Peyer's patch (tissue), 4 donors: ENCODE data around the gene NDUFA13. TPM values are rescaled to one million over a fixed set of nuclear protein-coding genes. Genes with fewer than 3 reads are reported as not detected.
"Not testable (repeated sequence)": the region's sequence is repeated elsewhere in the genome, so short reads cannot be mapped to it uniquely, and the experiment has no call there.

Experiments
- DNase-seq, 3 donors: peaks; one replicate each; pipeline ENCODE4 v3.0.0-alpha.2; 2017 to 2019
- H3K27ac ChIP-seq, 4 donors: fragments of 200-600 bp; sonication (generic); one replicate each; pipeline ENCODE4 v1.5.1; 2016 to 2019
- H3K27me3 ChIP-seq, 2 donors: fragments of 200-600 bp; sonication (generic); one replicate each; pipeline ENCODE4 v1.5.1; 2019
- H3K36me3 ChIP-seq, 3 donors: fragments of 200-600 bp; sonication (generic); one replicate each; pipeline ENCODE4 v1.5.1; 2016 to 2019
- H3K4me1 ChIP-seq, 4 donors: fragments of 200-600 bp; sonication (generic); one replicate each; pipeline ENCODE4 v1.5.1; 2016 to 2019
- H3K4me3 ChIP-seq, 4 donors: fragments of 200-600 bp; sonication (generic); 1 replicate in 3 of 4; 2 replicates in 1 of 4; pipeline ENCODE4 v1.5.1; 2016 to 2019; ENCODE audit warnings: mild to moderate bottlenecking in 1 of 4
- H3K9me3 ChIP-seq, 4 donors: fragments of 200-600 bp; sonication (generic); one replicate each; pipeline ENCODE4 v1.5.1; 2016 to 2019; ENCODE audit warnings: mild to moderate bottlenecking in 1 of 4
- POLR2A ChIP-seq, 2 donors: fragments of 450-650 bp; IDR thresholded peaks; one replicate each; pipeline ENCODE4 v1.5.1; 2017; ENCODE audit warnings: antibody characterized with exemption in 2 of 2, mild to moderate bottlenecking in 2 of 2, moderate library complexity in 2 of 2
- total RNA-seq, 4 donors: library from RNA; depleted of rRNA; stranded (reverse); fragments of >200 nt; gene quantifications; one replicate each; pipeline ENCODE4 v1.1.0, GENCODE V29; 2016
- TF ChIP-seq, protein P1 (sequence below), 6 experiments: fragments of 450-650 bp in 4 of 6; fragments of 200-600 bp in 2 of 6; sonication (generic) in 1 of 6; IDR thresholded peaks; one replicate each; pipeline ENCODE4 v1.5.1; 2017 to 2019; ENCODE audit warnings: antibody characterized with exemption in 6 of 6, mild to moderate bottlenecking in 3 of 6, moderate library complexity in 1 of 6

The NDUFA13 gene
- total RNA-seq, result 100 to 1,000 TPM in 3 of 4 donors, 10 to 100 TPM in 1; 40.7 to 188 (median 126) TPM

DNA sequence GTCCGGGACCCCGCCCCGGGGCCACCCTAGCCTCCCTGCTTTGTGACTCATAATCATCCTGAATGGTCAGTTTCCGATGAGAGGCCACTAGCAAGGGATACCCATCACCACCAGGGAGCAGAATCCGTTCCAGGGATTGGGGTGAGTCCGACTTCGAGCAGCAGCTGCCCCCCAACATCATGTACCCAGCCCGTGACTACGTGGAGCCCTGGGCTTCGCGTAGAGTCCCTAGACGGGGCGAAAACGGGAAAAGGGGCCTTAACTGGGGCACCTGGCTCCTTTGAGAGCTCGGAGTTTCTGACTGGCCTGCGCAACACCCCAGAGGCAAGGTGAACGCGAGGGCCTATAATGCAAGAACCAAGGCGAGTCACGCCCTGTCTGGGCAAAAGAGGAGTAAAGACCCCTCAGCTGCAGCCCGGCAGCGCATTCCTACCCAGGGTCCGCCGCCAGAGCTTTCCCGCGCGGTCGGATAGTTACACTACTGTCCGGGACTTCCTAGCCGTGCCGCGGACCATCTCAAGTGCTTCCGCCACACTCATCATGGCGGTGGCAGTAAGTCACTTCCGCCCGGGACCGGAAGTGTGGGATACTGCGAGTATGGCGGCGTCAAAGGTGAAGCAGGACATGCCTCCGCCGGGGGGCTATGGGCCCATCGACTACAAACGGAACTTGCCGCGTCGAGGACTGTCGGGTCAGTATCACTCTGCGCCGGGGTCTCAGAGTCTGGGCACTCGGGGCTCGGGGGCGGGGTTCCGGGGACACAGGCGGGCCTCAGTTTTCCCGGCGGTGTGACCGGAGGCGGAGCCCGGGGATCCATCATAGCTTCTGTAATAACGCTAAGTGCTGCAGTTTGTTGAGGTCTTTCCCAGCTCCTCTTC is at the start of gene NDUFA13:
Gene NDUFA13, plus strand, starts transcription at position 584 of the 878 bp plus-strand sequence. Its CDS starts 14 bp downstream, at position 598.
- peaks cover 0 to 24% (median 8%) of the 10 kb centered on the region in 4 donors for H3K4me1 ChIP-seq
- peak within 1 kb of the TSS; percentile 69 to 87 (median 74) for H3K4me3 ChIP-seq
- no peaks in the 10 kb centered on the region for H3K27me3 ChIP-seq
- H3K27ac ChIP-seq, result peak within 1 kb of the TSS; percentile 72 to 87 (median 83)
- H3K36me3 ChIP-seq, result peaks cover 0 to 16% (median 0%) of the 10 kb centered on the region in 3 donors
- TF ChIP-seq, protein P1, sequence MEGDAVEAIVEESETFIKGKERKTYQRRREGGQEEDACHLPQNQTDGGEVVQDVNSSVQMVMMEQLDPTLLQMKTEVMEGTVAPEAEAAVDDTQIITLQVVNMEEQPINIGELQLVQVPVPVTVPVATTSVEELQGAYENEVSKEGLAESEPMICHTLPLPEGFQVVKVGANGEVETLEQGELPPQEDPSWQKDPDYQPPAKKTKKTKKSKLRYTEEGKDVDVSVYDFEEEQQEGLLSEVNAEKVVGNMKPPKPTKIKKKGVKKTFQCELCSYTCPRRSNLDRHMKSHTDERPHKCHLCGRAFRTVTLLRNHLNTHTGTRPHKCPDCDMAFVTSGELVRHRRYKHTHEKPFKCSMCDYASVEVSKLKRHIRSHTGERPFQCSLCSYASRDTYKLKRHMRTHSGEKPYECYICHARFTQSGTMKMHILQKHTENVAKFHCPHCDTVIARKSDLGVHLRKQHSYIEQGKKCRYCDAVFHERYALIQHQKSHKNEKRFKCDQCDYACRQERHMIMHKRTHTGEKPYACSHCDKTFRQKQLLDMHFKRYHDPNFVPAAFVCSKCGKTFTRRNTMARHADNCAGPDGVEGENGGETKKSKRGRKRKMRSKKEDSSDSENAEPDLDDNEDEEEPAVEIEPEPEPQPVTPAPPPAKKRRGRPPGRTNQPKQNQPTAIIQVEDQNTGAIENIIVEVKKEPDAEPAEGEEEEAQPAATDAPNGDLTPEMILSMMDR (IDR thresholded peaks at IDR 0.05), result peak in 4 of 6 experiments; percentile 3 to 27 (median 5)
- TF ChIP-seq POLR2A (IDR thresholded peaks at IDR 0.05), result peak; percentile 76 to 78
- DNase-seq, result peak; percentile 90 to 97 (median 96)
- H3K9me3 ChIP-seq, result no peaks in the 10 kb centered on the region

DNA sequence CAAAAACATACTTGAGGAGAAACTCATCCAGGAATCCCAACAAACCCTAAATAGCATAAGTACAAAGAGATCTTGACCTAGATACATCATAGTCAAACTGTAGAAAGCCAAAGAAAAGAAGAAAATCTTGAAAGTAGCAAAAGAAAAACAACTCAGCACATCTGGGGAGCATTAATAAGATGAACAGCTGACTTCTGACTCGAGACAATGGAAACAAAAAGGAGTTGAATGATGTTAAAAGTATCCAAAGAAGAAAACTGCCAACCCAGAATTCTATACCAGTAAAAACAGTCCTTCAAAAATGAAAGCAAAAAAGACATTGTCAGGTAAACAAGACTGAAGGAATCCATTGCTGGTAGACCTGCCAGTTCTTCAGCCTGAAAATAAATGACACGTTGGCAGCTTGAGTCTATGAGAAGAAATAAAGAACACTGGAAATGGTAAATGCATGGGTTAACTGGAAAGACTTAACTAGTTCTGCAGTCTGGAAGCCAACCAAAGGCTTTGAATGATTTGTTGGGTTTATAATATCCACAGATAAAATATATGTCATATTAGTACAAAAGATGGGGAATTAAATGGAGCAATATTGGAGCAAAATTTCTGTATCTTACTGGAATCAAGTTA is 47.5 kb upstream of the NDUFA13 start:
- H3K27ac ChIP-seq, result no peak overlapping the region
- H3K27me3 ChIP-seq, result no peaks in the 10 kb centered on the region
- DNase-seq, result no peak
- no peak overlapping the region for H3K4me3 ChIP-seq
- peaks cover 0 to 18% (median under 1%) of the 10 kb centered on the region in 4 donors for H3K4me1 ChIP-seq
- H3K36me3 ChIP-seq, result peaks cover 0 to 42% (median 0%) of the 10 kb centered on the region in 3 donors
- TF ChIP-seq, protein P1 (IDR thresholded peaks at IDR 0.05), result no peak
- TF ChIP-seq POLR2A (IDR thresholded peaks at IDR 0.05), result no peak
- H3K9me3 ChIP-seq, result peaks cover 0 to 5% (median 2%) of the 10 kb centered on the region in 4 donors

DNA sequence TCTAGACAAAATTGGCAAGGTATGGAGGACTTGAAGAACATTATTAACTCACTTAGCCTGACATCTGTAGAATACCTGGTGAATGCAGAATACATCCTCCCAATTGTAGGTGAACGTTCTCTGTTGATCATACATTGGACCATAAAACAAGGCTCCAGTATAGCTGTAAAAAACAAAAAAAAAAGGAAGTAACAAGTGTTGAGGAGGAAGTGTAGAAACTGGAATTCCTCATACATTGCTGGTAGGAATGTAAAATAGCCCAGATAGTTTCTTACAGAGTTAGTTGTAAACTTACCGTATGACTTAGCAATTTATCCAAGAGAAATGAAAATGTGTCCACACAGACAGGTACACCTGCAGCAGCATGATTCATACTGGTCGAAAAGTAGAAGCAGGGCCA is 45.4 kb upstream of the NDUFA13 start:
- DNase-seq, result no peak
- Histone ChIP-seq H3K27me3 (no peaks in the 10 kb centered on the region), H3K9me3 (peaks cover 0 to 5% (median 2%) of the 10 kb centered on the region in 4 donors), H3K4me1 (peaks cover 0 to 15% (median 0%) of the 10 kb centered on the region in 4 donors), H3K36me3 (peaks cover 0 to 32% (median 0%) of the 10 kb centered on the region in 3 donors), H3K27ac (no peak overlapping the region), H3K4me3 (no peak overlapping the region)
- TF ChIP-seq POLR2A (IDR thresholded peaks at IDR 0.05), result no peak
- TF ChIP-seq, protein P1 (IDR thresholded peaks at IDR 0.05), result no peak

- no peak for DNase-seq
- Histone ChIP-seq H3K9me3 (peaks cover 0 to 5% (median 2%) of the 10 kb centered on the region in 4 donors), H3K27me3 (no peaks in the 10 kb centered on the region), H3K36me3 (peaks cover 0 to 21% (median 0%) of the 10 kb centered on the region in 3 donors), H3K4me3 (no peak overlapping the region), H3K27ac (no peak overlapping the region), H3K4me1 (peaks cover 0 to 21% (median 0%) of the 10 kb centered on the region in 4 donors)
- TF ChIP-seq, protein P1 (IDR thresholded peaks at IDR 0.05), result no peak
- TF ChIP-seq POLR2A (IDR thresholded peaks at IDR 0.05), result no peak
Observed at GRCh38 chr19:19471682-19472081, 44.3 kb upstream of the NDUFA13 start.

GRCh38 chr19:19472106-19472505 is 43.9 kb upstream of the NDUFA13 start:
- Histone ChIP-seq H3K4me1 (peaks cover 0 to 21% (median 0%) of the 10 kb centered on the region in 4 donors), H3K36me3 (peaks cover 0 to 16% (median 0%) of the 10 kb centered on the region in 3 donors)
- not testable (repeated sequence) for H3K27me3 ChIP-seq, H3K9me3 ChIP-seq, DNase-seq, H3K27ac ChIP-seq, H3K4me3 ChIP-seq
